RWPE1 (cell line): ENCODE measurements around the gene BTK.
A peak's percentile ranks its signal among the peaks of the same experiment; 100 is the strongest.

Experiments
- CTCF ChIA-PET: fragments of 350-600 bp; sonication (Branson Sonifier 250); formaldehyde crosslinking; extraction: SDS; loops from one replicate; lab custom pipeline; 2021; lab: Yijun Ruan, JAX
- POLR2A ChIA-PET: fragments of 400-600 bp; formaldehyde crosslinking; extraction: SDS; loops from one replicate; lab custom pipeline; 2020; ENCODE audit warnings: antibody characterized with exemption; ENCODE audit not compliant: low non-redundant PET; lab: Yijun Ruan, JAX
- DNase-seq: peaks from one replicate; pipeline ENCODE4 v3.0.0; 2012; ENCODE audit warnings: low spot score
- H3K27ac ChIP-seq: fragments of 450-650 bp; 2 replicates; pipeline ENCODE4 v1.5.1; 2017
- CTCF ChIP-seq: fragments of 450-650 bp; conservative IDR thresholded peaks from 2 replicates; pipeline ENCODE4 v1.5.1; 2017; ENCODE audit warnings: low read depth, mild to moderate bottlenecking

The BTK gene

GRCh38 chrX:101417190-101417589, 31.2 kb upstream of the BTK start:
- POLR2A ChIA-PET, result no interaction called here
- H3K27ac ChIP-seq, result no peak overlapping the region
- DNase-seq, result no peak
- TF ChIP-seq CTCF, result no peak
- CTCF ChIA-PET, result no interaction called here

GRCh38 chrX:101416691-101417090, 30.7 kb upstream of the BTK start:
- H3K27ac ChIP-seq, result no peak overlapping the region
- no peak for TF ChIP-seq CTCF
- POLR2A ChIA-PET, result no interaction called here
- no peak for DNase-seq
- CTCF ChIA-PET, result no interaction called here

DNA sequence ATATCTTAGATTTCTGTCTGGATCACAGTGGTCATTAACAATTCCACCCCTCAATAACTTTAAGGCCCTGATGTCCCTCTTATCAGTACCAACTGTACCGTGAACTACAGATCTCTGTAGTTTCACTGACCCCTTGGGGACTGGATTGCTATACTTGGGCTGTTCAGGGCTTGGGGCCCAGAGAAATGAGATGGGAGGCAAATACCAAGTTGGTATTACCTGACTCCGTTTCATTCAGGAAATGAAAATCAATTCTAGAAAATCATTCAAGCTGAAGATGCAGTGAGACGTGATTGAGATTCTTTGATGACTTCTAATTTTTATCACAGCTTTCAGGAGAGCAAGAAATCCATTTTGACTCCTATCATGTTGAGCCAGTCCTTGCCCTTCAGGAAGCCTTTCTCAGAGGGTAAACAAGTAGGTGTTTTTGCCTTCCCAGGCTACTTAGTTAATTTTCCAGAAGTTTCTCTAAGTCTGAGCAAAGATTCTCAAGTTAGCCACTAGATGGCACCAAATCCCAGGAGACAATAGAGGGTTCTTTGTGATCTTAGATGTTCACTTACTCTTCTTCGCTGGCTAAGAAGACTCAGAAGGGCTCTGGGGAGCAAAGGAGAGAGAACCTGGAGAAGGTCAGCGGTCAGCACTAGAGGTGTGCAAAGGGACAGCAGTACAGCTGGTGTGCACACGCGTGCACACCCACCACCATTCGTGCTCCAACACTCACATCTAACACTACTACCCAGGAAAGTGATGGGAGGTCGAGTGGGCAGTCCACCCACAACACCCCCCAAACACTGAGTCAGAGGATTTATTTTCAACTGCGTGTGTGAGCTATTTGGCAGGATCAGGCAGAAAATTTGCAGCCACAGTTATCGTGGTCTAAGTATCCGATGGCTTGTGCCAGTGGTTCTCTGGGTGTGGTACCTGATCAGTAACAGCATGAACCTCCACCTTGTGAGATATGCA, 29.5 kb upstream of the BTK start:
- ChIA-PET CTCF (interaction anchor here (0.5 kb wide), 1 partner anchor 668 kb away, joined by 3 read pairs; no protein-coding TSS in a partner anchor), POLR2A (no interaction called here)
- peak; percentile 21 for DNase-seq
- no peak overlapping the region for H3K27ac ChIP-seq
- peak; percentile 63 for TF ChIP-seq CTCF

- ChIA-PET POLR2A (no interaction called here), CTCF (no interaction called here)
- no peak overlapping the region for H3K27ac ChIP-seq
- no peak for TF ChIP-seq CTCF
- DNase-seq, result no peak
These were observed 26.0 kb upstream of the BTK start for GRCh38 chrX:101411984-101412383.

GRCh38 chrX:101410461-101410860, 24.5 kb upstream of the BTK start:
- ChIA-PET CTCF (no interaction called here), POLR2A (no interaction called here)
- no peak overlapping the region for H3K27ac ChIP-seq
- TF ChIP-seq CTCF, result no peak
- DNase-seq, result no peak

GRCh38 chrX:101409043-101409442, 23.1 kb upstream of the BTK start:
- CTCF ChIA-PET, result no interaction called here
- DNase-seq, result no peak
- no peak for TF ChIP-seq CTCF
- no peak overlapping the region for H3K27ac ChIP-seq
- POLR2A ChIA-PET, result no interaction called here
